Caco-2 (cell line): ENCODE data around the gene BABAM2. TPM values are rescaled to one million over a fixed set of nuclear protein-coding genes. Genes with fewer than 3 reads are reported as not detected.

Experiments
- BruUV-seq: library from RNA; stranded (reverse); fragments of 400-500 nt; replicated peaks from 2 replicates; lab custom pipeline; 2021; lab: Mats Ljungman, UMichigan
- CTCF ChIA-PET: fragments of 300-600 bp; sonication (Branson Sonifier 250); formaldehyde crosslinking; loops from one replicate; lab custom pipeline; 2022; ENCODE audit warnings: antibody characterized with exemption; lab: Charles Lee
- POLR2A ChIA-PET: fragments of 300-600 bp; sonication (Branson Sonifier 250); formaldehyde crosslinking; loops from one replicate; lab custom pipeline; 2022; ENCODE audit warnings: antibody characterized with exemption; lab: Charles Lee
- DNase-seq, 2 experiments: peaks; one replicate each; pipeline versions ENCODE4 v3.0.0 to v3.0.0-alpha.2; 2020 to 2022
- H3K27me3 ChIP-seq: replicated peaks from 2 replicates; pipeline ENCODE4 v1.6.0; 2011; ENCODE audit warnings: low read length; ENCODE audit not compliant: control insufficient read depth, insufficient read depth
- H3K36me3 ChIP-seq: 2 replicates; pipeline ENCODE4 v1.5.1; 2011; ENCODE audit warnings: low read length; ENCODE audit not compliant: control insufficient read depth, insufficient read depth
- H3K4me1 ChIP-seq: fragments of 250-450 bp; sonication (Bioruptor Pico); 2 replicates; pipeline ENCODE4 v1.5.1; 2020; ENCODE audit warnings: mild to moderate bottlenecking
- H3K4me3 ChIP-seq: 2 replicates; pipeline ENCODE4 v1.5.1; 2011; ENCODE audit warnings: low read depth, mild to moderate bottlenecking, control low read depth, low read length
- H3K9me3 ChIP-seq: fragments of 250-450 bp; sonication (Bioruptor Pico); 2 replicates; pipeline ENCODE4 v1.5.1; 2020; ENCODE audit warnings: mild to moderate bottlenecking, moderate library complexity
- H3K27ac Mint-ChIP-seq: one replicate; pipeline ENCODE4 v1.8.0; 2022; ENCODE audit warnings: mixed read lengths; ENCODE audit not compliant: unreplicated experiment
- H3K27me3 Mint-ChIP-seq: one replicate; pipeline ENCODE4 v1.8.0; 2022; ENCODE audit warnings: mixed read lengths; ENCODE audit not compliant: insufficient read depth, unreplicated experiment
- H3K36me3 Mint-ChIP-seq: one replicate; pipeline ENCODE4 v1.8.0; 2022; ENCODE audit warnings: mild to moderate bottlenecking, mixed read lengths; ENCODE audit not compliant: insufficient read depth, unreplicated experiment
- H3K4me1 Mint-ChIP-seq: one replicate; pipeline ENCODE4 v1.8.0; 2022; ENCODE audit warnings: low read depth, mixed read lengths; ENCODE audit not compliant: unreplicated experiment
- H3K4me3 Mint-ChIP-seq: one replicate; pipeline ENCODE4 v1.8.0; 2022; ENCODE audit warnings: mild to moderate bottlenecking, moderate library complexity, mixed read lengths; ENCODE audit not compliant: unreplicated experiment
- H3K9me3 Mint-ChIP-seq: one replicate; pipeline ENCODE4 v1.8.0; 2022; ENCODE audit warnings: mixed read lengths; ENCODE audit not compliant: unreplicated experiment
- intact Hi-C: fragments of 100-400 bp; cut with micrococcal nuclease; formaldehyde crosslinking; loops from one replicate; pipeline ENCODE4 v1.10.0; 2022; ENCODE audit not compliant: unreplicated experiment
- total RNA-seq: library from RNA; stranded (reverse); gene quantifications from 2 replicates; pipeline ENCODE4 v1.2.3, GENCODE V29; 2022
- TF ChIP-seq, protein P1 (sequence below), 2 experiments: fragments of 200-600 bp in 1 of 2; IDR thresholded peaks; 1 replicate in 1 of 2; 2 replicates in 1 of 2; pipeline versions ENCODE4 v1.5.1 to v1.8.0; 2011 to 2022; ENCODE audit warnings: antibody characterized with exemption in 1 of 2, control low read depth in 1 of 2, inconsistent platforms in 1 of 2, low read depth in 1 of 2, low read length in 1 of 2, mild to moderate bottlenecking in 1 of 2, moderate library complexity in 1 of 2; ENCODE audit not compliant: insufficient read depth in 1 of 2, severe bottlenecking in 1 of 2, unreplicated experiment in 1 of 2

BABAM2 gene
- total RNA-seq, 1 experiment from 2014 or later, result 57.3 TPM

DNA sequence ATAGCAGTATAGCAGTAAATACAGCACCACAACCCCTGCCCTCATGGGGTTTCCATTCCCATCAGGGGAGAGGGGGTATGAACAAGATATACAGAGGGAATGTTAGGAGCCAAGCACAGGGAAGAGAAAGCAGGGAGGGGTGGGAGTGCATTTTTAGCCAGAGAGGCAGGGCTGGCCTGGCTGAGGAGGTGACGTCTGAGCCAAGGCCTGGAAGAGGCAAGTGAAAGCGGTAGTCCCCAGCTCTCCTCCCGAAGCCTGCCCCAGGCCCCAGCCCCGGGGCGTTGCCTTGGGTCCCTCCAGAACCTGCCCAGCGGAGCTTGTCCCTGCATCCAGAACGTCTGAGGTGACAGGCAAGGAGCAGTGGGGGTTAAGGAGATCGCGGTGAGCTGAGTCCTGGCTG is 457.1 kb downstream of the BABAM2 start:
- peaks cover 7% of the 10 kb centered on the region for H3K4me1 Mint-ChIP-seq
- ChIA-PET CTCF (no interaction called here), POLR2A (no interaction called here)
- H3K4me1 ChIP-seq, result peaks cover 8% of the 10 kb centered on the region
- no peak overlapping the region for H3K4me3 Mint-ChIP-seq
- H3K4me3 ChIP-seq, result no peak overlapping the region
- H3K36me3 ChIP-seq, result no peaks in the 10 kb centered on the region
- H3K27ac Mint-ChIP-seq, result no peak overlapping the region
- intact Hi-C loops, result no loop called here
- no peaks in the 10 kb centered on the region for H3K27me3 ChIP-seq
- BruUV-seq, result no TSS peak
- no peaks in the 10 kb centered on the region for H3K9me3 Mint-ChIP-seq
- no peaks in the 10 kb centered on the region for H3K36me3 Mint-ChIP-seq
- no peak for DNase-seq
- TF ChIP-seq, protein P1, sequence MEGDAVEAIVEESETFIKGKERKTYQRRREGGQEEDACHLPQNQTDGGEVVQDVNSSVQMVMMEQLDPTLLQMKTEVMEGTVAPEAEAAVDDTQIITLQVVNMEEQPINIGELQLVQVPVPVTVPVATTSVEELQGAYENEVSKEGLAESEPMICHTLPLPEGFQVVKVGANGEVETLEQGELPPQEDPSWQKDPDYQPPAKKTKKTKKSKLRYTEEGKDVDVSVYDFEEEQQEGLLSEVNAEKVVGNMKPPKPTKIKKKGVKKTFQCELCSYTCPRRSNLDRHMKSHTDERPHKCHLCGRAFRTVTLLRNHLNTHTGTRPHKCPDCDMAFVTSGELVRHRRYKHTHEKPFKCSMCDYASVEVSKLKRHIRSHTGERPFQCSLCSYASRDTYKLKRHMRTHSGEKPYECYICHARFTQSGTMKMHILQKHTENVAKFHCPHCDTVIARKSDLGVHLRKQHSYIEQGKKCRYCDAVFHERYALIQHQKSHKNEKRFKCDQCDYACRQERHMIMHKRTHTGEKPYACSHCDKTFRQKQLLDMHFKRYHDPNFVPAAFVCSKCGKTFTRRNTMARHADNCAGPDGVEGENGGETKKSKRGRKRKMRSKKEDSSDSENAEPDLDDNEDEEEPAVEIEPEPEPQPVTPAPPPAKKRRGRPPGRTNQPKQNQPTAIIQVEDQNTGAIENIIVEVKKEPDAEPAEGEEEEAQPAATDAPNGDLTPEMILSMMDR (IDR thresholded peaks at IDR 0.05; ENCODE audit: insufficient read depth in 1 of 2, low read depth in 1 of 2, low read length in 1 of 2, severe bottlenecking in 1 of 2, unreplicated experiment in 1 of 2), result no peak
- no peaks in the 10 kb centered on the region for H3K27me3 Mint-ChIP-seq
- H3K9me3 ChIP-seq, result no peaks in the 10 kb centered on the region

DNA sequence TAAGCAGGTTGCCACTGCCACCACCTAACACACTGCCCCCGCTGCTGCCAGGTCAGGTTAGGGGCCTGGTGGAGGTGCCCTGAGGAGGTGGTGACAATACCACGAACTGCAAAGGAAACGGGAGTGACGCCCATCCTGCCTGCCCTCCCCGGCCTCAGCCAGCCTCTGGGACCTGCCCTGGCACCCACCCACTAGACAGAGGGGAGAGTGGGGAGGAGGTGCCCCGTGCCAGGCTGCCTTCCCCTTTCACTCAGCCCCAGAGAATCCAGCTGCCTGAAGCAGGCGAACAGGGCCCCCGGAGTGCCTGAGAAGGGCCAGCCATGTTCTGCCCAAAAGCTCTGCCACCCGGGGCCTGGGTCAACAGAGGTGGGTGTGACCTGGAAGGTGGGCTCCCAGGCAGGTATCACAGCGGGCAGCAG is 457.6 kb downstream of the BABAM2 start:
- H3K4me3 ChIP-seq, result no peak overlapping the region
- Mint-ChIP-seq H3K27ac (no peak overlapping the region), H3K4me3 (no peak overlapping the region), H3K27me3 (no peaks in the 10 kb centered on the region), H3K9me3 (no peaks in the 10 kb centered on the region), H3K4me1 (peaks cover 7% of the 10 kb centered on the region), H3K36me3 (no peaks in the 10 kb centered on the region)
- CTCF ChIA-PET, result no interaction called here
- no TSS peak for BruUV-seq
- H3K9me3 ChIP-seq, result no peaks in the 10 kb centered on the region
- intact Hi-C loops, result no loop called here
- POLR2A ChIA-PET, result no interaction called here
- H3K36me3 ChIP-seq, result no peaks in the 10 kb centered on the region
- DNase-seq, result no peak
- TF ChIP-seq, protein P1 (IDR thresholded peaks at IDR 0.05; ENCODE audit: insufficient read depth in 1 of 2, low read depth in 1 of 2, low read length in 1 of 2, severe bottlenecking in 1 of 2, unreplicated experiment in 1 of 2), result no peak
- peaks cover 8% of the 10 kb centered on the region for H3K4me1 ChIP-seq
- no peaks in the 10 kb centered on the region for H3K27me3 ChIP-seq

DNA sequence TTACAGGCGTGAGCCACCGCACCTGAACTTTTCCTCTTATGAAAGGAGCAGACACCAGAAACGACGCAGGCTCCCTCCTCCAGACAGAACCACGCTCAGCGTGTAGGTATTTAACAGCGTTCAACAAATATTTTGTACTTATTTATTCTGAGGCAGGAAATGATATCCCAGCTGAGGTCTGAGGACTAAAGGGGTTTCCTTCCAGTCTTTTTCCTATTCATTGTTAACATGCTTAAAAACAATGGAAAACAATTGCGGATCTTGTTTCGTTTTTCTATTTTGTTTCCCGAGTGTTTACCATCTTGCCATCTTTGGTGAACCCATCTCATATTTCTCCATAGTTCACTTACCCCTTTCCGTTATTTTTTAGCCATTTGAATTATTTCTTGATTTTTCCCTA is 458.4 kb downstream of the BABAM2 start:
- Histone ChIP-seq H3K4me1 (peaks cover 8% of the 10 kb centered on the region), H3K4me3 (no peak overlapping the region), H3K27me3 (no peaks in the 10 kb centered on the region), H3K9me3 (no peaks in the 10 kb centered on the region), H3K36me3 (no peaks in the 10 kb centered on the region)
- no peak for DNase-seq
- ChIA-PET POLR2A (no interaction called here), CTCF (no interaction called here)
- Mint-ChIP-seq H3K4me3 (no peak overlapping the region), H3K36me3 (no peaks in the 10 kb centered on the region), H3K27me3 (no peaks in the 10 kb centered on the region), H3K27ac (no peak overlapping the region), H3K4me1 (peaks cover 7% of the 10 kb centered on the region), H3K9me3 (no peaks in the 10 kb centered on the region)
- BruUV-seq, result no TSS peak
- intact Hi-C loops, result no loop called here
- TF ChIP-seq, protein P1 (IDR thresholded peaks at IDR 0.05; ENCODE audit: insufficient read depth in 1 of 2, low read depth in 1 of 2, low read length in 1 of 2, severe bottlenecking in 1 of 2, unreplicated experiment in 1 of 2), result no peak
